GM10248 (cell line): ENCODE measurements around the gene ADPRS.

ENCODE experiments used
- CTCF ChIA-PET: fragments of 300-600 bp; sonication (Branson Sonifier 250); formaldehyde crosslinking; extraction: SDS; loops from one replicate; lab custom pipeline; 2021; ENCODE audit warnings: antibody characterized with exemption; lab: Yijun Ruan, JAX
- POLR2A ChIA-PET: fragments of 350-650 bp; sonication (Branson Sonifier 250); formaldehyde crosslinking; extraction: SDS; loops from one replicate; lab custom pipeline; 2020; ENCODE audit warnings: antibody characterized with exemption; lab: Yijun Ruan, JAX
- DNase-seq: peaks from one replicate; pipeline ENCODE4 v3.0.0; 2012; ENCODE audit errors: extremely low spot score
- CTCF ChIP-seq: IDR thresholded peaks from 2 replicates; pipeline ENCODE4 v1.5.1; 2012; ENCODE audit warnings: mild to moderate bottlenecking, low read depth; ENCODE audit errors: extremely low read depth, missing control alignments, control extremely low read depth

The ADPRS gene

GRCh38 chr1:36133484-36133883 is 44.8 kb downstream of the ADPRS start:
- ChIA-PET CTCF (interaction anchor here (1.1 to 12.8 kb wide), 12 partner anchors 11 to 251 kb away, joined by 4 to 226 read pairs (median 10); partner anchors contain the start of genes AGO1 and TRAPPC3), POLR2A (no interaction called here)
- TF ChIP-seq CTCF = no peak
- no peak for DNase-seq

GRCh38 chr1:36134031-36134430 is 45.3 kb downstream of the ADPRS start:
- no peak for TF ChIP-seq CTCF
- ChIA-PET POLR2A (no interaction called here), CTCF (interaction anchor here (0.9 to 12.8 kb wide), 23 partner anchors 10 to 506 kb away, joined by 3 to 226 read pairs (median 5); partner anchors contain the start of genes AGO1 and TRAPPC3)
- no peak for DNase-seq

- TF ChIP-seq CTCF = peak; percentile 54
- ChIA-PET CTCF (interaction anchor here (0.7 to 12.8 kb wide), 37 partner anchors 10 to 507 kb away, joined by 3 to 226 read pairs (median 4); partner anchors contain the start of genes AGO1, MAP7D1, SH3D21 and TRAPPC3), POLR2A (no interaction called here)
- DNase-seq = peak; percentile 79
Measured at GRCh38 chr1:36134505-36135329, 46.0 kb downstream of the ADPRS start.

GRCh38 chr1:36135330-36135667 is 46.6 kb downstream of the ADPRS start:
- ChIA-PET CTCF (interaction anchor here (0.7 to 12.8 kb wide), 36 partner anchors 9 to 508 kb away, joined by 3 to 226 read pairs (median 4); partner anchors contain the start of genes AGO1, MAP7D1, SH3D21 and TRAPPC3), POLR2A (interaction anchor here (0.6 kb wide), 1 partner anchor 101 kb away, joined by 4 read pairs; no protein-coding TSS in a partner anchor)
- TF ChIP-seq CTCF = no peak
- DNase-seq = no peak

GRCh38 chr1:36135796-36136195 is 47.1 kb downstream of the ADPRS start:
- ChIA-PET POLR2A (interaction anchor here (0.6 kb wide), 1 partner anchor 100 kb away, joined by 4 read pairs; no protein-coding TSS in a partner anchor), CTCF (interaction anchor here (0.9 to 12.8 kb wide), 16 partner anchors 9 to 207 kb away, joined by 3 to 226 read pairs (median 6); partner anchors contain the start of gene TRAPPC3)

More at GRCh38 chr1:36135796-36136195, 47.1 kb downstream of the ADPRS start:
- DNase-seq = no peak
- TF ChIP-seq CTCF = no peak
